Measurements from ENCODE around the gene AKT2. TPM values are rescaled to one million over a fixed set of nuclear protein-coding genes. Genes with fewer than 3 reads are reported as not detected.

The AKT2 gene
- total RNA-seq, 1 donor from 2014 or later: 200 TPM

DNA sequence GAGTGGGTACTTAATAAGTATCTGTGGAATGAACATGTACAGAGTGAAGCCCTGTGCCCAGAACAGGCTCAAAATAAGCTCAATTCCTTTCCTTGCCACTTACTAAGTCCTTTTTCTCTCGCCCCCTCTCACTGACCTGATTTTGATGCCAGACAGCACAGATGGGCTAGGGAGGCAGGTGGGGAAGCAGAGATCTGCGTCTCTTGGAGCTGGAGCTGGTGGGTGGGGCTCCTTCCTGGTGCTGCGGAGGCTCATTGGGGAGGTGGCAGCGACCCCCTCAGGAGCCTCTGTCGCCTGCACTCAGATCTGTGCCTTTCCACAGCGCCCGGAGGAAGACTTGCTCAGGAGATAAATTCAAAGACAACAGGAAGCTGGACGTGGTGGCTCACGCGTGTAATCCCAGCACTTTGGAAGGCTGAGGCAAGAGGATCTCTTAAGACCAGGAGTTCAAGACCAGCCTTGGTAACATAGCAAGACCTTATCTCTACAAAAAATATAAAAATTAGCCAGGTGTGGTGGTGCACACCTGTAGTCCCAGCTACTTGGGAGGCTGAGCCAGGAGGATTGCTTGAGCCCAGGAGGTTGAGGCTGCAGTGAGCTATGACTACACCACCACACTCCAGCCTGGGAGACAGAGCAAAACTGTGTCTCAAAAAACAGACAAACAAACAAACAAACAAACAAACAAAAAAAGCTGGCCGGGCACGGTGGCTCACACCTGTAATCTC lies 14.6 kb downstream of the AKT2 start:
- no peak overlapping the region for H3K27ac Mint-ChIP-seq
- TF ChIP-seq, protein P1, sequence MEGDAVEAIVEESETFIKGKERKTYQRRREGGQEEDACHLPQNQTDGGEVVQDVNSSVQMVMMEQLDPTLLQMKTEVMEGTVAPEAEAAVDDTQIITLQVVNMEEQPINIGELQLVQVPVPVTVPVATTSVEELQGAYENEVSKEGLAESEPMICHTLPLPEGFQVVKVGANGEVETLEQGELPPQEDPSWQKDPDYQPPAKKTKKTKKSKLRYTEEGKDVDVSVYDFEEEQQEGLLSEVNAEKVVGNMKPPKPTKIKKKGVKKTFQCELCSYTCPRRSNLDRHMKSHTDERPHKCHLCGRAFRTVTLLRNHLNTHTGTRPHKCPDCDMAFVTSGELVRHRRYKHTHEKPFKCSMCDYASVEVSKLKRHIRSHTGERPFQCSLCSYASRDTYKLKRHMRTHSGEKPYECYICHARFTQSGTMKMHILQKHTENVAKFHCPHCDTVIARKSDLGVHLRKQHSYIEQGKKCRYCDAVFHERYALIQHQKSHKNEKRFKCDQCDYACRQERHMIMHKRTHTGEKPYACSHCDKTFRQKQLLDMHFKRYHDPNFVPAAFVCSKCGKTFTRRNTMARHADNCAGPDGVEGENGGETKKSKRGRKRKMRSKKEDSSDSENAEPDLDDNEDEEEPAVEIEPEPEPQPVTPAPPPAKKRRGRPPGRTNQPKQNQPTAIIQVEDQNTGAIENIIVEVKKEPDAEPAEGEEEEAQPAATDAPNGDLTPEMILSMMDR (IDR thresholded peaks at IDR 0.05; ENCODE audit: unreplicated experiment): no peak
- H3K4me3 Mint-ChIP-seq: no peak overlapping the region
- no peaks in the 10 kb centered on the region for H3K27me3 Mint-ChIP-seq (ENCODE audit: low read depth)
- H3K36me3 Mint-ChIP-seq: peaks cover 9% of the 10 kb centered on the region
- H3K9me3 Mint-ChIP-seq: no peaks in the 10 kb centered on the region
- DNase-seq (ENCODE audit: low spot score in 2 of 2, unreplicated experiment in 2 of 2): no peak
- H3K4me1 Mint-ChIP-seq: peaks cover 3% of the 10 kb centered on the region

DNA sequence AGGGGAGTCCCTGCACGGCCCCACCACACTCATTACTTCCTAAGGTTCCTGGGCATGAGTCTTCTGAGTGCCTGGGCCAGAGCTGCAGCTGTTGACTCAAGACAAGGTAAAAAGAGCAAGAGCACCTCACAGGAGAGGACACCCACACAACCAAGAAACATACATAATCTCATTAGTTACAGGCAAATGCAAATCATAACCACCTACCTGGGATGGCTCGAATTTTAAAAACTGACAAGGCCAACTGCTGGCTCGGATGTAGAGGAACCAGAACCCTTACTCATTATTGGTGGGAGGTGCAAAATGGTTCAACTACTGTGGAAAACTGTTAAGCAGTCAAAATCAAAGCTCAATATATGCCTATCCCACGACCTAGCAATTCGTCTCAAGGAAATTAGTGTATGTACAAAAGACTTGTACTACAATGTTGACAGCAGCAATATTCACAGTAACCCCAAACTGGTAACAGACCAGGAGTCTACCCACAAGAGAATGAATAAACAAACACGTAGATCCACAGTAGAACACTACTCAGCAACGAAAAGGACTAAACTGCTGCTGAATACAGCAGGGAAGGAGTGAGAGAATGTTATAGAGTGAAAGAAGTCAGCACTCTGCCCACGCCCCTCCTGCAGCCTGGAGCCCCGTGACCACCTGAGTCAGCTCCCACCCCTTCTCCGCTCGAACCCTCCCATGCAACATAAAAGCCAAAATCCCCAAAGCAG lies 15.8 kb downstream of the AKT2 start:
- DNase-seq (ENCODE audit: low spot score in 2 of 2, unreplicated experiment in 2 of 2): no peak
- no peaks in the 10 kb centered on the region for H3K4me1 Mint-ChIP-seq
- H3K4me3 Mint-ChIP-seq: no peak overlapping the region
- no peaks in the 10 kb centered on the region for H3K9me3 Mint-ChIP-seq
- no peak overlapping the region for H3K27ac Mint-ChIP-seq
- no peaks in the 10 kb centered on the region for H3K27me3 Mint-ChIP-seq (ENCODE audit: low read depth)
- TF ChIP-seq, protein P1 (IDR thresholded peaks at IDR 0.05; ENCODE audit: unreplicated experiment): no peak
- peaks cover 16% of the 10 kb centered on the region for H3K36me3 Mint-ChIP-seq

DNA sequence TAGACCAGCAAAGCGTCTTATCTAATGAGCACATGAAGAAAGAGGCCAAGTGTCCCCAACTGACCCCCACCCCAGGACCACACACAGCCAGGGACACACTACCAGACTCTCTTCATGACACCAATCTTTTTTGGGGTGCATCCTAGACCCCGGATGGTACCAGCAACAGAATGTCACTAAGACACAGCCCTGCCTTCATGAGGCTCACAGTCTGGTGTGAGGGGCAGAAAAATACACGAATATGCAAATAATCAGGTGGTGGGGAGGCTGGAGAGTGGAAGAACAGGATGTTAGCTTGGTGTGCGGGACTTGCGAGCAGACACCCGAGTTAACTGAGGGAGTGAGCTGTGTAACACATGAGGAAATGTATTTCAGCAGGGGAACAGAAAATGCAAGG lies 17.5 kb downstream of the AKT2 start:
- TF ChIP-seq, protein P1 (IDR thresholded peaks at IDR 0.05; ENCODE audit: unreplicated experiment): no peak
- Mint-ChIP-seq H3K4me1 (no peaks in the 10 kb centered on the region), H3K9me3 (no peaks in the 10 kb centered on the region), H3K4me3 (no peak overlapping the region), H3K27ac (no peak overlapping the region), H3K27me3 (ENCODE audit: low read depth) (no peaks in the 10 kb centered on the region), H3K36me3 (peaks cover 29% of the 10 kb centered on the region)
- DNase-seq (ENCODE audit: low spot score in 2 of 2, unreplicated experiment in 2 of 2): no peak

DNA sequence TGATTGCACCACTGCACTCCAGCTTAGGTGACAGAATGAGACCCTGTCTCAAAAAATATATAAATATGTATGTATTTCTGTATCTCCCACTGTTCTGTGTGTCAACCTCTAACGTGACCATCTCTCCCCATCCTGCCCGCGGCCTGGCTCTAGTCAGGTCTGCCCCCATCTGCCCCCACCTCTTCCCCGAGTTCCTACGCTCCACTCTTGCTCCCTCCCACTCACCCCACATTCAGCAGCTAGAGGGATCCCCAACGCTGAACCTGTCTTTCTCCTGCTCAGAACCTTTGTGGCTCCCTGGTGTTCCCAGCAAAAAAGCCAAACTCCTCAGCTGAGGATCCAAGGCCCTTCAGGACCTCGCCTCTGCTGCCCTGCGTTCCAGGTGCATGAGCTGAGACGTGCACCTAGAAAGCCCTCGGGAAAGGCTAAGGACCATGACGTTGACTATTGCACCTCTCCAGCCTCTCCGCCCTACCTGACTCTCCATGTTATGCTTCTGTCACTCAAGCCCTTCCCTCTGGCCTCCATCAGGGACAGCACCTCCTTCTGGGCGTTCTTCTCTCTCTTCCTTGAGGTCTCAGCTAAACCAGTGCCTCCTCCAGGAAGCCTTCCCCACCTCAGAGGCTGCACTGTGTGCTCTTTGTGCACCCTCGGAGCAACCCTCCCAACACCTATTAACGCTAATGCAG lies 18.1 kb downstream of the AKT2 start:
- Mint-ChIP-seq H3K27ac (no peak overlapping the region), H3K27me3 (ENCODE audit: low read depth) (no peaks in the 10 kb centered on the region), H3K4me3 (no peak overlapping the region), H3K4me1 (no peaks in the 10 kb centered on the region), H3K36me3 (peaks cover 33% of the 10 kb centered on the region), H3K9me3 (no peaks in the 10 kb centered on the region)
- TF ChIP-seq, protein P1 (IDR thresholded peaks at IDR 0.05; ENCODE audit: unreplicated experiment): no peak
- no peak for DNase-seq (ENCODE audit: low spot score in 2 of 2, unreplicated experiment in 2 of 2)

DNA sequence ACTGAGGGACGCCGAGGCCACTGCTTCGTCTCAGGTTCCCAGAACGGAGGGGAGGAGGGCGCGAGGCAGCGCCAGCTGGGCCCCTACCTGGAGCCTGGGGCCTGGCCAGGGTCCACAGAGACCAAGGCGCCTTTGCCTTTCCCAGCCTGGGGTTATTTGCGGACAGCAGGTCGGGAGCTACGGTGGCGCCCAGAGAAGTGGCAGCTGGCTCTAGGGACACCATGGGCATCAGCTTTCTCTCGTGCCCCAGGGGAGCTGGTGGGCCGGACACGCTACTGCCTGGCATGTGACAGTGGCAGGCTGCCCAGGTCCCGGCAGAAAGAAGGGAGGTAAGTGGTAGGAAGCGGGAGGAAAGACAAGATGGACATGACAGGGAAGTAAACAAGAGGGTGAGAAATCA lies 19.0 kb downstream of the AKT2 start:
- Mint-ChIP-seq H3K4me3 (no peak overlapping the region), H3K27ac (no peak overlapping the region), H3K36me3 (peaks cover 40% of the 10 kb centered on the region), H3K4me1 (no peaks in the 10 kb centered on the region), H3K27me3 (ENCODE audit: low read depth) (no peaks in the 10 kb centered on the region), H3K9me3 (no peaks in the 10 kb centered on the region)
- no peak for DNase-seq (ENCODE audit: low spot score in 2 of 2, unreplicated experiment in 2 of 2)
- TF ChIP-seq, protein P1 (IDR thresholded peaks at IDR 0.05; ENCODE audit: unreplicated experiment): no peak
